Fibroblast of lung (primary cell): Measurements from ENCODE around the gene ADAMTS14.

ENCODE experiments used
- EZH2 ChIP-seq: IDR thresholded peaks from 2 replicates; pipeline ENCODE4 v1.5.1; 2012; ENCODE audit warnings: low read length, control low read depth, mild to moderate bottlenecking; ENCODE audit errors: missing control alignments
- TF ChIP-seq, protein P1 (sequence below), 2 donors: IDR thresholded peaks in 1 of 2; conservative IDR thresholded peaks in 1 of 2; 1 replicate in 1 of 2; 2 replicates in 1 of 2; pipeline ENCODE4 v1.5.1; 2011 to 2012; ENCODE audit warnings: low read length in 2 of 2, control low read depth in 1 of 2, inconsistent platforms in 1 of 2, low read depth in 1 of 2, mild to moderate bottlenecking in 1 of 2

DNA sequence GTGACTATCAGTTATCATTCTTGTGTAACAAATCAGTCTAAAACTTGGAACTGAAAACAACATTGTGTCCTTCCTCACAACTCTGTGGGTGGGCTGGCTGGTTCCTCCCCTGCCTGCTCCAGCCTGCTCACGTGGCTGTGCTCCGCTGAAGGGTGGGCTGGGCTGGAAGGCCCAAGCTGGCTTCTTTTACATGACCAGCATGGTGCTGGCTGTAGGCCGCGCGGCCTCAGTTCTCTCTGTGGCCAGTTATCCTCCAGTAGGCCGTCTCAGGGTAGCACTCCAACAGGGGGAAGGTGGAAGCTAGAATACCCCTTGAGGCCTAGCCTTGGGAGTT is 11.3 kb downstream of the ADAMTS14 start:
- TF ChIP-seq, protein P1, sequence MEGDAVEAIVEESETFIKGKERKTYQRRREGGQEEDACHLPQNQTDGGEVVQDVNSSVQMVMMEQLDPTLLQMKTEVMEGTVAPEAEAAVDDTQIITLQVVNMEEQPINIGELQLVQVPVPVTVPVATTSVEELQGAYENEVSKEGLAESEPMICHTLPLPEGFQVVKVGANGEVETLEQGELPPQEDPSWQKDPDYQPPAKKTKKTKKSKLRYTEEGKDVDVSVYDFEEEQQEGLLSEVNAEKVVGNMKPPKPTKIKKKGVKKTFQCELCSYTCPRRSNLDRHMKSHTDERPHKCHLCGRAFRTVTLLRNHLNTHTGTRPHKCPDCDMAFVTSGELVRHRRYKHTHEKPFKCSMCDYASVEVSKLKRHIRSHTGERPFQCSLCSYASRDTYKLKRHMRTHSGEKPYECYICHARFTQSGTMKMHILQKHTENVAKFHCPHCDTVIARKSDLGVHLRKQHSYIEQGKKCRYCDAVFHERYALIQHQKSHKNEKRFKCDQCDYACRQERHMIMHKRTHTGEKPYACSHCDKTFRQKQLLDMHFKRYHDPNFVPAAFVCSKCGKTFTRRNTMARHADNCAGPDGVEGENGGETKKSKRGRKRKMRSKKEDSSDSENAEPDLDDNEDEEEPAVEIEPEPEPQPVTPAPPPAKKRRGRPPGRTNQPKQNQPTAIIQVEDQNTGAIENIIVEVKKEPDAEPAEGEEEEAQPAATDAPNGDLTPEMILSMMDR (conservative IDR thresholded peaks at IDR 0.05 in 1 of 2, IDR thresholded peaks at IDR 0.05 in 1 of 2; ENCODE audit: low read depth in 1 of 2, low read length in 2 of 2) = no peak
- no peak for TF ChIP-seq EZH2
